PC-3 (cell line): ENCODE measurements around the gene KRTAP12-1. TPM values are rescaled to one million over a fixed set of nuclear protein-coding genes. Genes with fewer than 3 reads are reported as not detected.

ENCODE experiments used
- ATAC-seq: fragments of 200-7000 bp; cut with Tn5 transposase; 2 replicates; pipeline ENCODE4 v1.9.1; 2020; ENCODE audit warnings: mild to moderate bottlenecking, moderate library complexity
- BruUV-seq: library from RNA; stranded (reverse); fragments of 400-500 nt; replicated peaks from 2 replicates; lab custom pipeline; 2021; lab: Mats Ljungman, UMichigan
- CTCF ChIA-PET: fragments of 300-600 bp; sonication (Branson Sonifier 250); formaldehyde crosslinking; loops from one replicate; lab custom pipeline; 2022; ENCODE audit warnings: antibody characterized with exemption; lab: Charles Lee
- POLR2A ChIA-PET: fragments of 300-600 bp; sonication (Branson Sonifier 250); formaldehyde crosslinking; loops from one replicate; lab custom pipeline; 2022; ENCODE audit warnings: antibody characterized with exemption; ENCODE audit not compliant: unreplicated experiment; lab: Charles Lee
- DNase-seq: peaks from one replicate; pipeline ENCODE4 v3.0.0-alpha.2; 2015
- H2AFZ ChIP-seq: fragments of 300-600 bp; sonication (generic); 2 replicates; pipeline ENCODE4 v1.6.0; 2016; ENCODE audit warnings: antibody characterized with exemption, low read length
- H3F3A ChIP-seq: fragments of 300-600 bp; sonication (generic); one replicate; pipeline ENCODE4 v1.6.0; 2017; ENCODE audit warnings: antibody characterized with exemption, low read length, control low read depth, mild to moderate bottlenecking; ENCODE audit not compliant: unreplicated experiment
- H3K27ac ChIP-seq: fragments of 300-600 bp; sonication (generic); 2 replicates; pipeline ENCODE4 v1.5.1; 2016; ENCODE audit warnings: mild to moderate bottlenecking, low read length
- H3K27me3 ChIP-seq: fragments of 300-600 bp; sonication (generic); 2 replicates; pipeline ENCODE4 v1.6.1; 2016; ENCODE audit warnings: low read length, mixed read lengths
- H3K36me3 ChIP-seq: fragments of 300-600 bp; sonication (generic); 2 replicates; pipeline ENCODE4 v1.6.1; 2016; ENCODE audit warnings: low read depth, mixed run types, low read length, mixed read lengths
- H3K4me1 ChIP-seq: fragments of 300-600 bp; sonication (generic); 2 replicates; pipeline ENCODE4 v1.5.1; 2016; ENCODE audit warnings: low read length; ENCODE audit not compliant: insufficient read depth
- H3K4me2 ChIP-seq: fragments of 300-600 bp; sonication (generic); 2 replicates; pipeline ENCODE4 v1.6.0; 2016; ENCODE audit warnings: low read length
- H3K4me3 ChIP-seq: fragments of 300-600 bp; sonication (generic); 2 replicates; pipeline ENCODE4 v1.5.1; 2016; ENCODE audit warnings: mild to moderate bottlenecking, low read length, mixed read lengths
- H3K79me2 ChIP-seq: fragments of 300-600 bp; sonication (generic); 2 replicates; pipeline ENCODE4 v1.6.1; 2017; ENCODE audit warnings: low read length, mixed read lengths
- H3K9ac ChIP-seq: fragments of 300-600 bp; sonication (generic); 2 replicates; pipeline ENCODE4 v1.6.0; 2016; ENCODE audit warnings: mild to moderate bottlenecking, low read length
- H3K9me2 ChIP-seq: fragments of 300-600 bp; sonication (generic); replicated peaks from 2 replicates; pipeline ENCODE4 v1.6.1; 2016; ENCODE audit warnings: mixed run types, low read length, mixed read lengths
- H3K9me3 ChIP-seq: fragments of 300-600 bp; sonication (generic); 2 replicates; pipeline ENCODE4 v1.6.1; 2016; ENCODE audit warnings: low read length, mixed read lengths
- H4K20me1 ChIP-seq: fragments of 300-600 bp; sonication (generic); 2 replicates; pipeline ENCODE4 v1.6.1; 2016; ENCODE audit warnings: low read length, mixed read lengths
- EZH2 ChIP-seq: fragments of 300-600 bp; sonication (generic); IDR thresholded peaks from one replicate; pipeline ENCODE4 v1.6.1; 2017; ENCODE audit warnings: antibody characterized with exemption, mild to moderate bottlenecking, low read length; ENCODE audit not compliant: unreplicated experiment
- EZH2phosphoT487 ChIP-seq: fragments of 300-600 bp; sonication (generic); IDR thresholded peaks from 2 replicates; pipeline ENCODE4 v1.6.1; 2018; ENCODE audit warnings: mild to moderate bottlenecking, antibody characterized with exemption, low read length, borderline replicate concordance
- intact Hi-C: fragments of 100-400 bp; cut with micrococcal nuclease; formaldehyde crosslinking; loops from 2 replicates; pipeline ENCODE4 v1.9.0; 2023
- total RNA-seq: library from RNA; depleted of rRNA; stranded (reverse); fragments of >200 nt; gene quantifications from 2 replicates; pipeline ENCODE4 v1.2.3, GENCODE V29; 2014
- TF ChIP-seq, protein P1 (sequence below): fragments of 300-600 bp; sonication (generic); conservative IDR thresholded peaks from 2 replicates; pipeline ENCODE4 v1.5.1; 2017; ENCODE audit warnings: antibody characterized with exemption, low read depth, mild to moderate bottlenecking, low read length

Gene KRTAP12-1
- total RNA-seq, 1 experiment from 2014 or later, result 0.62 TPM

DNA sequence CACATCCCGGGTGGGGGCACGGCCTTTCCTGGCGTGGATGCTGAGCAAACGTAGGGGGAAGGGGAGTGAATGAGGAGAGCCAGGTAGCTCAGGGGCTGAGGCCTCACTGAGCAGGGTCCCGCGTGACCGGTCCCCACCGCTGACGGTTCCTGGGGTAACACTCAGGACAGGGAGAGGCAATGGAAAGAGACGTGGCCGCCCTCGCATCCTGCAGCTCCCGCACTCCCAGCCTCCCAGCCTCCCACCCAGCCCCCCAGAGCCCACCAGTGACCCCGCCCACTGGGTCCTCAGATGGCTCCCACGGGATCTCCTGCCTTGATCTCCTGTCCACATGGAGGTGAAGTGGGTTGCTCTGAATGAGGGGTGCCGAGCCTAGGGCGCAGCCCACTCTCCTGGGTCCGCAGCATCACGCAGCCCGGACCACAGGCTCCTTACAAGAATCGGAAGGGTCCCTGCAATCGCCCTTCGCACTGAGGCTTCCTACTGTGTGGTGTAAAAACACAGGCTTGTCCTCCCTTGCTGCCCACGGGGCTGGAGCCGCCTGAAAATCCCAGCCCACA lies 27.0 kb upstream of the KRTAP12-1 start:
- peaks cover 11% of the 10 kb centered on the region; the same call in 1 of the 2 replicates for H3K27me3 ChIP-seq
- intact Hi-C loops, result no loop called here
- no peaks in the 10 kb centered on the region for H3K36me3 ChIP-seq
- ATAC-seq (no peak), DNase-seq (no peak)
- no peak overlapping the region; the same call in 1 of the 2 replicates for H3K4me3 ChIP-seq
- BruUV-seq, result no TSS peak
- H4K20me1 ChIP-seq, result no peaks in the 10 kb centered on the region
- peak overlapping the region; percentile 67 for H3K4me2 ChIP-seq
- ChIA-PET POLR2A (no interaction called here), CTCF (interaction anchor here (0.5 kb wide), 1 partner anchor 35 kb away, joined by 3 read pairs; no protein-coding TSS in a partner anchor)
- H3K27ac ChIP-seq, result no peak overlapping the region
- peaks cover 12% of the 10 kb centered on the region; the same call in 1 of the 2 replicates for H3K4me1 ChIP-seq
- no peaks in the 10 kb centered on the region for H3F3A ChIP-seq
- H2AFZ ChIP-seq, result no peak overlapping the region
- no peak overlapping the region for H3K9ac ChIP-seq
- H3K9me3 ChIP-seq, result no peaks in the 10 kb centered on the region
- H3K9me2 ChIP-seq, result no peaks in the 10 kb centered on the region
- TF ChIP-seq, protein P1, sequence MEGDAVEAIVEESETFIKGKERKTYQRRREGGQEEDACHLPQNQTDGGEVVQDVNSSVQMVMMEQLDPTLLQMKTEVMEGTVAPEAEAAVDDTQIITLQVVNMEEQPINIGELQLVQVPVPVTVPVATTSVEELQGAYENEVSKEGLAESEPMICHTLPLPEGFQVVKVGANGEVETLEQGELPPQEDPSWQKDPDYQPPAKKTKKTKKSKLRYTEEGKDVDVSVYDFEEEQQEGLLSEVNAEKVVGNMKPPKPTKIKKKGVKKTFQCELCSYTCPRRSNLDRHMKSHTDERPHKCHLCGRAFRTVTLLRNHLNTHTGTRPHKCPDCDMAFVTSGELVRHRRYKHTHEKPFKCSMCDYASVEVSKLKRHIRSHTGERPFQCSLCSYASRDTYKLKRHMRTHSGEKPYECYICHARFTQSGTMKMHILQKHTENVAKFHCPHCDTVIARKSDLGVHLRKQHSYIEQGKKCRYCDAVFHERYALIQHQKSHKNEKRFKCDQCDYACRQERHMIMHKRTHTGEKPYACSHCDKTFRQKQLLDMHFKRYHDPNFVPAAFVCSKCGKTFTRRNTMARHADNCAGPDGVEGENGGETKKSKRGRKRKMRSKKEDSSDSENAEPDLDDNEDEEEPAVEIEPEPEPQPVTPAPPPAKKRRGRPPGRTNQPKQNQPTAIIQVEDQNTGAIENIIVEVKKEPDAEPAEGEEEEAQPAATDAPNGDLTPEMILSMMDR, result no peak
- TF ChIP-seq EZH2phosphoT487 (no peak), EZH2 (no peak)
- no peaks in the 10 kb centered on the region for H3K79me2 ChIP-seq

DNA sequence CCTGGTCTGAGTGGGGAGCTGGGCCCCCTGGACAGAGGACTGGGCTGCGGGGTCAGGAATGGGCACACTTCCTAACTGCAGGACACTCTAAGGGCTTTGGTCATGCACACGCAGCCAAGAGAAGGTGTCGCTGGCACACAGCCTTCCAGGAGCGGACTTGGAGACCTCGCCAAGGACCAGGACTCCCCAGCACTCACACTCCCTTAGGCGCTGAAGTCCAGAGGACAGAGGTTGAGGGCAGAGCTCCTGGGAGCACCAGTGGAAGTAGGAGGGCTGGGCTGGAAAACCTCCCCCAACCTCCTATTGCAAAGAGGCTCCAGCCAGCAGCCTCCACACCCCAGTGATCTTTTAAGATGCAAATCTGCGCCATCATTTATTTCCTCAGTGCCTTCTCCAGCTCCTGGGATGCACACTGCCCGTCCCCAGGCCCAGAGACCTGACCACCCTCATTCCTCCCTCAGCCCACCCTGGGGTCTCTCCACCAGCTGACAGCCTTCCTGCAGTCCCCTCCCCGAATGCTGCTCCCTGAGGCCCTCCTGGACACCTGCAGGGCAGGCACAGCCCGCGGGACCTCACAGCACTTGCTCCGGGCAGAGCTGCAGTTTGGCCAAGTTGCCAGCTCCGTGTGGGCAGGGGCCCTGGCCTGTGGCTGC lies 26.4 kb upstream of the KRTAP12-1 start:
- intact Hi-C loops, result no loop called here

More for the DNA sequence above, 26.4 kb upstream of the KRTAP12-1 start:
- TF ChIP-seq, protein P1, result no peak
- TF ChIP-seq EZH2 (no peak), EZH2phosphoT487 (no peak)
- Histone ChIP-seq H3F3A (no peaks in the 10 kb centered on the region), H3K9me2 (no peaks in the 10 kb centered on the region), H2AFZ (no peak overlapping the region), H3K27ac (no peak overlapping the region), H3K36me3 (no peaks in the 10 kb centered on the region), H4K20me1 (no peaks in the 10 kb centered on the region), H3K9me3 (no peaks in the 10 kb centered on the region), H3K4me1 (peaks cover 12% of the 10 kb centered on the region; the same call in 1 of the 2 replicates), H3K9ac (no peak overlapping the region), H3K79me2 (no peaks in the 10 kb centered on the region), H3K27me3 (peaks cover 11% of the 10 kb centered on the region; the same call in 1 of the 2 replicates), H3K4me2 (no peak overlapping the region), H3K4me3 (no peak overlapping the region)
- ChIA-PET POLR2A (no interaction called here), CTCF (interaction anchor here (0.5 kb wide), 1 partner anchor 34 kb away, joined by 3 read pairs; no protein-coding TSS in a partner anchor)
- DNase-seq (no peak), ATAC-seq (no peak)
- no TSS peak for BruUV-seq
